HG03280 (cell line): ENCODE measurements around the gene SLC12A6.
"Not testable (repeated sequence)": the region's sequence is repeated elsewhere in the genome, so short reads cannot be mapped to it uniquely, and the experiment has no call there.

Experiments
- ATAC-seq: cut with Tn5 transposase; IDR thresholded peaks from one replicate; pipeline ENCODE4 v1.9.1; 2021; ENCODE audit warnings: mild to moderate bottlenecking, moderate library complexity; ENCODE audit not compliant: unreplicated experiment

The SLC12A6 gene

GRCh38 chr15:34358367-34358766, 20.8 kb upstream of the SLC12A6 start:
- no peak for ATAC-seq

- ATAC-seq: no peak
Observed at GRCh38 chr15:34357653-34358052, 20.1 kb upstream of the SLC12A6 start.

- ATAC-seq: no peak
Observed at GRCh38 chr15:34355241-34355640, 17.7 kb upstream of the SLC12A6 start.

- ATAC-seq: no peak
Observed at GRCh38 chr15:34354286-34354685, 16.7 kb upstream of the SLC12A6 start.

- ATAC-seq: no peak
Observed at GRCh38 chr15:34353627-34354026, 16.0 kb upstream of the SLC12A6 start.

- ATAC-seq: not testable (repeated sequence)
Observed at GRCh38 chr15:34352996-34353395, 15.4 kb upstream of the SLC12A6 start.

- no peak for ATAC-seq
Observed at GRCh38 chr15:34349769-34350168, 12.2 kb upstream of the SLC12A6 start.

GRCh38 chr15:34348735-34349300, 11.2 kb upstream of the SLC12A6 start:
- no peak for ATAC-seq

- no peak for ATAC-seq
Observed at GRCh38 chr15:34347951-34348638, 10.5 kb upstream of the SLC12A6 start.

GRCh38 chr15:34342737-34343575, 5.4 kb upstream of the SLC12A6 start, which contains the start of the genes NOP10 and NUTM1:
Gene NOP10, minus strand, starts transcription at chr15:34343136. Its CDS starts 63 bp downstream, at chr15:34343073.
Gene NUTM1, plus strand, starts transcription at chr15:34343315. Its CDS starts 382 bp downstream, at chr15:34343697.
- ATAC-seq: peak; percentile 82

GRCh38 chr15:34342213-34342736, 4.7 kb upstream of the SLC12A6 start:
- not testable (repeated sequence) for ATAC-seq

GRCh38 chr15:34341381-34342212, 4.0 kb upstream of the SLC12A6 start:
- no peak for ATAC-seq

GRCh38 chr15:34339946-34340345, 2.4 kb upstream of the SLC12A6 start:
- ATAC-seq: no peak

- ATAC-seq: no peak
Observed at GRCh38 chr15:34338347-34338746, 766 bp upstream of the SLC12A6 start.

- peak; percentile 0 for ATAC-seq
Observed at GRCh38 chr15:34336991-34337556, 507 bp downstream of the SLC12A6 start.

- no peak for ATAC-seq
Observed at GRCh38 chr15:34336231-34336990, 1.2 kb downstream of the SLC12A6 start.

GRCh38 chr15:34335176-34336032, 2.2 kb downstream of the SLC12A6 start:
- no peak for ATAC-seq

GRCh38 chr15:34334672-34335071, 2.9 kb downstream of the SLC12A6 start:
- ATAC-seq: no peak
